GM23338 (cell line): ENCODE data around the gene MTX3. TPM values are rescaled to one million over a fixed set of nuclear protein-coding genes. Genes with fewer than 3 reads are reported as not detected.

Experiments
- ATAC-seq: fragments of 200-7000 bp; cut with Tn5 transposase; 3 replicates; pipeline ENCODE4 v1.9.1; 2020
- DNase-seq: peaks from one replicate; pipeline ENCODE4 v3.0.0-alpha.2; 2015; ENCODE audit warnings: low spot score
- H2AFZ ChIP-seq: fragments of 200-600 bp; sonication (generic); 2 replicates; pipeline ENCODE4 v1.8.0; 2016; ENCODE audit warnings: antibody characterized with exemption, mild to moderate bottlenecking, moderate library complexity
- H3F3A ChIP-seq: fragments of 200-600 bp; sonication (generic); replicated peaks from 2 replicates; pipeline ENCODE4 v1.8.0; 2017; ENCODE audit warnings: antibody characterized with exemption, mixed run types, low read depth
- H3K27ac ChIP-seq: fragments of 200-600 bp; sonication (generic); 2 replicates; pipeline ENCODE4 v1.6.1; 2016; ENCODE audit warnings: low read depth
- H3K27me3 ChIP-seq: fragments of 200-600 bp; sonication (generic); 2 replicates; pipeline ENCODE4 v1.8.0; 2016; ENCODE audit warnings: mild to moderate bottlenecking, mixed run types, moderate library complexity; ENCODE audit not compliant: insufficient read depth
- H3K36me3 ChIP-seq: fragments of 200-600 bp; sonication (generic); 2 replicates; pipeline ENCODE4 v1.8.0; 2016; ENCODE audit warnings: mild to moderate bottlenecking; ENCODE audit not compliant: insufficient read depth
- H3K4me1 ChIP-seq: fragments of 200-600 bp; sonication (generic); 2 replicates; pipeline ENCODE4 v1.8.0; 2016; ENCODE audit warnings: mild to moderate bottlenecking, moderate library complexity; ENCODE audit not compliant: insufficient read depth
- H3K4me2 ChIP-seq: fragments of 200-600 bp; sonication (generic); 2 replicates; pipeline ENCODE4 v1.7.1; 2017; ENCODE audit warnings: mixed run types
- H3K4me3 ChIP-seq: fragments of 200-600 bp; sonication (generic); 2 replicates; pipeline ENCODE4 v1.6.1; 2016; ENCODE audit warnings: mixed run types
- H3K79me2 ChIP-seq: fragments of 200-600 bp; sonication (generic); replicated peaks from 2 replicates; pipeline ENCODE4 v1.8.0; 2017; ENCODE audit warnings: mild to moderate bottlenecking; ENCODE audit not compliant: insufficient read depth
- H3K9me2 ChIP-seq: fragments of 200-600 bp; sonication (generic); 2 replicates; pipeline ENCODE4 v1.8.0; 2017; ENCODE audit not compliant: insufficient read depth
- H4K20me1 ChIP-seq: fragments of 200-600 bp; sonication (generic); replicated peaks from 2 replicates; pipeline ENCODE4 v1.8.0; 2017; ENCODE audit warnings: mild to moderate bottlenecking; ENCODE audit not compliant: insufficient read depth
- H3K27ac Mint-ChIP-seq: 2 replicates; pipeline ENCODE4 v1.8.0; 2020; ENCODE audit warnings: inconsistent platforms, mild to moderate bottlenecking, moderate library complexity, mixed read lengths
- H3K27me3 Mint-ChIP-seq: 3 replicates; pipeline ENCODE4 v1.8.0; 2022; ENCODE audit warnings: low read depth, mild to moderate bottlenecking, moderate library complexity, mixed read lengths, inconsistent platforms; ENCODE audit not compliant: insufficient read depth, poor library complexity
- H3K36me3 Mint-ChIP-seq: 3 replicates; pipeline ENCODE4 v1.8.0; 2021; ENCODE audit warnings: low read depth, mild to moderate bottlenecking, inconsistent platforms, moderate library complexity, mixed read lengths
- H3K4me1 Mint-ChIP-seq: 3 replicates; pipeline ENCODE4 v1.8.0; 2020; ENCODE audit warnings: mild to moderate bottlenecking, inconsistent platforms, mixed read lengths
- H3K4me3 Mint-ChIP-seq: 3 replicates; pipeline ENCODE4 v1.8.0; 2021; ENCODE audit warnings: moderate library complexity, mild to moderate bottlenecking, inconsistent platforms, mixed read lengths
- H3K9me3 Mint-ChIP-seq: 3 replicates; pipeline ENCODE4 v1.8.0; 2020; ENCODE audit warnings: moderate library complexity, mild to moderate bottlenecking, inconsistent platforms, mixed read lengths
- EZH2 ChIP-seq: fragments of 200-600 bp; sonication (generic); IDR thresholded peaks from one replicate; pipeline ENCODE4 v1.8.0; 2017; ENCODE audit warnings: antibody characterized with exemption, mild to moderate bottlenecking, low read depth; ENCODE audit not compliant: unreplicated experiment
- STAT1 ChIP-seq: IDR thresholded peaks from one replicate; pipeline ENCODE4 v1.6.1; 2016; ENCODE audit warnings: antibody characterized with exemption; ENCODE audit not compliant: unreplicated experiment
- ZNF114 ChIP-seq: fragments of 250-450 bp; sonication (Bioruptor Pico); IDR thresholded peaks from 2 replicates; pipeline ENCODE4 v1.5.0; 2020; ENCODE audit warnings: mild to moderate bottlenecking, moderate library complexity
- ZNF462 ChIP-seq: fragments of 250-450 bp; sonication (Bioruptor Pico); IDR thresholded peaks from 2 replicates; pipeline ENCODE4 v1.5.0; 2020; ENCODE audit warnings: mild to moderate bottlenecking, moderate library complexity
- polyA plus RNA-seq: library from polyadenylated mRNA; unstranded; fragments of >200 nt; fragmentation: Nextera tagmentation; extraction: Ambion mirVana; gene quantifications from 2 replicates; pipeline ENCODE4 v1.2.1, GENCODE V29; 2016
- total RNA-seq: library from RNA; depleted of rRNA; stranded (reverse); fragments of >200 nt; shearing (Covaris generic); gene quantifications from 2 replicates; pipeline ENCODE4 v1.2.3, GENCODE V29; 2014
- TF ChIP-seq, protein P1 (sequence below), 2 experiments: fragments of 200-600 bp in 1 of 2; sonication (generic) in 1 of 2; conservative IDR thresholded peaks; 2 replicates each; pipeline versions ENCODE4 v1.5.1 to v1.6.1; 2016 to 2017; ENCODE audit warnings: antibody characterized with exemption in 2 of 2, low read depth in 2 of 2, mild to moderate bottlenecking in 2 of 2, moderate library complexity in 1 of 2
- TF ChIP-seq, protein P2 (sequence below): IDR thresholded peaks from 2 replicates; pipeline ENCODE4 v1.6.1; 2016; ENCODE audit warnings: antibody characterized with exemption
- TF ChIP-seq, protein P3 (sequence below): IDR thresholded peaks from one replicate; pipeline ENCODE4 v1.6.1; 2018; ENCODE audit warnings: antibody characterized with exemption; ENCODE audit not compliant: unreplicated experiment

MTX3 gene
- total and polyA plus RNA-seq, 2 experiments from 2014 or later = 11.3 to 33.8 TPM

DNA sequence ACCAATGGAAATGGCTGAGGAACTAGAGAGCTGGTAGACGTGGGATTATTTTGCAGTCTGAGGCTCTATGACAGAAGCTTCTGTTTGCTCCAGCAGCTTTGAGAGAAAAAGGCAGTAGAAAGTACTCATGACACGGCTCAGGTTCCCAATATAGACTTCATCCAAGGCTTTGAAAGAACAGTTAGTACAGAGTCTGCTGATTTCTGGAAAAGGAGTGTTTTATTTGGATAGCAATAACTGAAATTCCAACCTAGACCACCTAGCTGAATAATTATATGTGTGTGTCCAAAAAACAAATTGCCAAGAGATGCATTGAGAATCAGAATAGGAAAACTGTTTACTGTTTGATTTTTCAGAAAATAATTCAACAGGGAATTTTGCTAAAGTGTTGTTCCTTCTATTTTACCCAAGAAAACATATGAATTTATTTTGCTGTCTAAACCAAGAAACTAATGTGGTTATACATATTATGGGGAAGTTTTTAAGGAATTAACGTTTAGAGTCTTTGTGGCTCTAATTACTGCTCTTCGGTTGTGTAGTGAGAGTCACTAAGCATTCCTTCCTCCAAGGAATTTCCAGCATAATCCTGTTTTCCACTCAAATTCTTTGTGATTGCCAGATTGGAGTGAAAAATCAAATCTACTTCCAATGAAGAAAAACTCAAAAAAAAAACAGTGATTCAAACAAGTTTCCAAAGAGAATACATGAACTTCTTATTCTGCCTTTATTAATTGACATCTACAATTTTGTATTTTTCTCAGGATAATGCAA, 18.1 kb upstream of the MTX3 start:
- peaks cover 11% of the 10 kb centered on the region; the same call in 2 of the 3 replicates for H3K36me3 Mint-ChIP-seq

More for the DNA sequence above, 18.1 kb upstream of the MTX3 start:
- Histone ChIP-seq H3F3A (no peaks in the 10 kb centered on the region), H3K79me2 (no peaks in the 10 kb centered on the region), H3K4me3 (no peak overlapping the region), H3K4me1 (peaks cover 2% of the 10 kb centered on the region; the same call in 1 of the 2 replicates), H3K36me3 (no peaks in the 10 kb centered on the region), H3K9me2 (peaks cover 9% of the 10 kb centered on the region), H2AFZ (no peak overlapping the region), H3K27me3 (no peaks in the 10 kb centered on the region), H4K20me1 (no peaks in the 10 kb centered on the region), H3K27ac (no peak overlapping the region), H3K4me2 (no peak overlapping the region)
- TF ChIP-seq, protein P1, sequence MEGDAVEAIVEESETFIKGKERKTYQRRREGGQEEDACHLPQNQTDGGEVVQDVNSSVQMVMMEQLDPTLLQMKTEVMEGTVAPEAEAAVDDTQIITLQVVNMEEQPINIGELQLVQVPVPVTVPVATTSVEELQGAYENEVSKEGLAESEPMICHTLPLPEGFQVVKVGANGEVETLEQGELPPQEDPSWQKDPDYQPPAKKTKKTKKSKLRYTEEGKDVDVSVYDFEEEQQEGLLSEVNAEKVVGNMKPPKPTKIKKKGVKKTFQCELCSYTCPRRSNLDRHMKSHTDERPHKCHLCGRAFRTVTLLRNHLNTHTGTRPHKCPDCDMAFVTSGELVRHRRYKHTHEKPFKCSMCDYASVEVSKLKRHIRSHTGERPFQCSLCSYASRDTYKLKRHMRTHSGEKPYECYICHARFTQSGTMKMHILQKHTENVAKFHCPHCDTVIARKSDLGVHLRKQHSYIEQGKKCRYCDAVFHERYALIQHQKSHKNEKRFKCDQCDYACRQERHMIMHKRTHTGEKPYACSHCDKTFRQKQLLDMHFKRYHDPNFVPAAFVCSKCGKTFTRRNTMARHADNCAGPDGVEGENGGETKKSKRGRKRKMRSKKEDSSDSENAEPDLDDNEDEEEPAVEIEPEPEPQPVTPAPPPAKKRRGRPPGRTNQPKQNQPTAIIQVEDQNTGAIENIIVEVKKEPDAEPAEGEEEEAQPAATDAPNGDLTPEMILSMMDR (conservative IDR thresholded peaks at IDR 0.05; ENCODE audit: low read depth in 2 of 2) = no peak
- TF ChIP-seq, protein P2, sequence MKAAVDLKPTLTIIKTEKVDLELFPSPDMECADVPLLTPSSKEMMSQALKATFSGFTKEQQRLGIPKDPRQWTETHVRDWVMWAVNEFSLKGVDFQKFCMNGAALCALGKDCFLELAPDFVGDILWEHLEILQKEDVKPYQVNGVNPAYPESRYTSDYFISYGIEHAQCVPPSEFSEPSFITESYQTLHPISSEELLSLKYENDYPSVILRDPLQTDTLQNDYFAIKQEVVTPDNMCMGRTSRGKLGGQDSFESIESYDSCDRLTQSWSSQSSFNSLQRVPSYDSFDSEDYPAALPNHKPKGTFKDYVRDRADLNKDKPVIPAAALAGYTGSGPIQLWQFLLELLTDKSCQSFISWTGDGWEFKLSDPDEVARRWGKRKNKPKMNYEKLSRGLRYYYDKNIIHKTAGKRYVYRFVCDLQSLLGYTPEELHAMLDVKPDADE = no peak
- TF ChIP-seq EZH2 = no peak
- TF ChIP-seq ZNF114 (CRISPR knock-in tag) = no peak
- TF ChIP-seq STAT1 = no peak
- TF ChIP-seq, protein P3, sequence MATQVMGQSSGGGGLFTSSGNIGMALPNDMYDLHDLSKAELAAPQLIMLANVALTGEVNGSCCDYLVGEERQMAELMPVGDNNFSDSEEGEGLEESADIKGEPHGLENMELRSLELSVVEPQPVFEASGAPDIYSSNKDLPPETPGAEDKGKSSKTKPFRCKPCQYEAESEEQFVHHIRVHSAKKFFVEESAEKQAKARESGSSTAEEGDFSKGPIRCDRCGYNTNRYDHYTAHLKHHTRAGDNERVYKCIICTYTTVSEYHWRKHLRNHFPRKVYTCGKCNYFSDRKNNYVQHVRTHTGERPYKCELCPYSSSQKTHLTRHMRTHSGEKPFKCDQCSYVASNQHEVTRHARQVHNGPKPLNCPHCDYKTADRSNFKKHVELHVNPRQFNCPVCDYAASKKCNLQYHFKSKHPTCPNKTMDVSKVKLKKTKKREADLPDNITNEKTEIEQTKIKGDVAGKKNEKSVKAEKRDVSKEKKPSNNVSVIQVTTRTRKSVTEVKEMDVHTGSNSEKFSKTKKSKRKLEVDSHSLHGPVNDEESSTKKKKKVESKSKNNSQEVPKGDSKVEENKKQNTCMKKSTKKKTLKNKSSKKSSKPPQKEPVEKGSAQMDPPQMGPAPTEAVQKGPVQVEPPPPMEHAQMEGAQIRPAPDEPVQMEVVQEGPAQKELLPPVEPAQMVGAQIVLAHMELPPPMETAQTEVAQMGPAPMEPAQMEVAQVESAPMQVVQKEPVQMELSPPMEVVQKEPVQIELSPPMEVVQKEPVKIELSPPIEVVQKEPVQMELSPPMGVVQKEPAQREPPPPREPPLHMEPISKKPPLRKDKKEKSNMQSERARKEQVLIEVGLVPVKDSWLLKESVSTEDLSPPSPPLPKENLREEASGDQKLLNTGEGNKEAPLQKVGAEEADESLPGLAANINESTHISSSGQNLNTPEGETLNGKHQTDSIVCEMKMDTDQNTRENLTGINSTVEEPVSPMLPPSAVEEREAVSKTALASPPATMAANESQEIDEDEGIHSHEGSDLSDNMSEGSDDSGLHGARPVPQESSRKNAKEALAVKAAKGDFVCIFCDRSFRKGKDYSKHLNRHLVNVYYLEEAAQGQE = no peak
- no peak for TF ChIP-seq ZNF462 (CRISPR knock-in tag)
- Mint-ChIP-seq H3K27ac (no peak overlapping the region), H3K4me3 (no peak overlapping the region), H3K4me1 (peaks cover 6% of the 10 kb centered on the region), H3K27me3 (peaks cover 2% of the 10 kb centered on the region), H3K9me3 (no peaks in the 10 kb centered on the region)
- ATAC-seq (no peak), DNase-seq (no peak)
